MM.1S (cell line): ENCODE measurements around the gene SH3BP1.

Source experiments
- DNase-seq: peaks from one replicate; pipeline ENCODE4 v3.0.0-alpha.2; 2015
- H2AFZ ChIP-seq: fragments of 300-600 bp; sonication (generic); 2 replicates; pipeline ENCODE4 v1.6.0; 2016; ENCODE audit warnings: antibody characterized with exemption, low read length
- H3F3A ChIP-seq: fragments of 300-600 bp; sonication (generic); 2 replicates; pipeline ENCODE4 v1.6.1; 2016; ENCODE audit warnings: mild to moderate bottlenecking, antibody characterized with exemption, low read length, moderate library complexity, mixed read lengths; ENCODE audit not compliant: insufficient read depth
- H3K27ac ChIP-seq: fragments of 300-600 bp; sonication (generic); 2 replicates; pipeline ENCODE4 v1.5.1; 2016; ENCODE audit warnings: mild to moderate bottlenecking, low read length
- H3K27me3 ChIP-seq: fragments of 300-600 bp; sonication (generic); replicated peaks from 2 replicates; pipeline ENCODE4 v1.6.0; 2016; ENCODE audit warnings: low read length; ENCODE audit not compliant: insufficient read depth
- H3K36me3 ChIP-seq: fragments of 300-600 bp; sonication (generic); replicated peaks from 2 replicates; pipeline ENCODE4 v1.6.1; 2016; ENCODE audit warnings: mild to moderate bottlenecking, low read length, mixed read lengths; ENCODE audit not compliant: insufficient read depth
- H3K4me1 ChIP-seq: fragments of 300-600 bp; sonication (generic); 2 replicates; pipeline ENCODE4 v1.6.1; 2016; ENCODE audit warnings: low read length, mixed read lengths
- H3K4me2 ChIP-seq: fragments of 300-600 bp; sonication (generic); 2 replicates; pipeline ENCODE4 v1.6.0; 2016; ENCODE audit warnings: low read depth, low read length
- H3K4me3 ChIP-seq: fragments of 300-600 bp; sonication (generic); 2 replicates; pipeline ENCODE4 v1.5.1; 2016; ENCODE audit warnings: low read length, mixed read lengths
- H3K79me2 ChIP-seq: fragments of 300-600 bp; sonication (generic); 2 replicates; pipeline ENCODE4 v1.6.1; 2016; ENCODE audit warnings: mixed run types, low read length, mixed read lengths
- H3K9ac ChIP-seq: fragments of 300-600 bp; sonication (generic); 2 replicates; pipeline ENCODE4 v1.6.1; 2016; ENCODE audit warnings: low read length, mixed read lengths
- H3K9me2 ChIP-seq: fragments of 300-600 bp; sonication (generic); replicated peaks from 2 replicates; pipeline ENCODE4 v1.6.1; 2016; ENCODE audit warnings: mild to moderate bottlenecking, low read length, mixed read lengths; ENCODE audit not compliant: insufficient read depth
- H3K9me3 ChIP-seq: fragments of 300-600 bp; sonication (generic); replicated peaks from 2 replicates; pipeline ENCODE4 v1.6.1; 2016; ENCODE audit warnings: mild to moderate bottlenecking, low read length, mixed read lengths; ENCODE audit not compliant: insufficient read depth
- H4K20me1 ChIP-seq: fragments of 300-600 bp; sonication (generic); 2 replicates; pipeline ENCODE4 v1.6.1; 2016; ENCODE audit warnings: mild to moderate bottlenecking, low read length, moderate library complexity, mixed read lengths; ENCODE audit not compliant: insufficient read depth
- EZH2 ChIP-seq: fragments of 300-600 bp; sonication (generic); optimal IDR thresholded peaks from 2 replicates; pipeline ENCODE3; 2017; ENCODE audit warnings: low read depth, mild to moderate bottlenecking, antibody characterized with exemption, low read length, mixed read lengths
- EZH2phosphoT487 ChIP-seq: fragments of 300-600 bp; sonication (generic); IDR thresholded peaks from 2 replicates; pipeline ENCODE4 v1.6.1; 2018; ENCODE audit warnings: antibody characterized with exemption, low read length
- TF ChIP-seq, protein P1 (sequence below): fragments of 300-600 bp; sonication (generic); IDR thresholded peaks from 2 replicates; pipeline ENCODE4 v1.5.1; 2016; ENCODE audit warnings: antibody characterized with exemption, low read length, mixed read lengths

SH3BP1 gene

DNA sequence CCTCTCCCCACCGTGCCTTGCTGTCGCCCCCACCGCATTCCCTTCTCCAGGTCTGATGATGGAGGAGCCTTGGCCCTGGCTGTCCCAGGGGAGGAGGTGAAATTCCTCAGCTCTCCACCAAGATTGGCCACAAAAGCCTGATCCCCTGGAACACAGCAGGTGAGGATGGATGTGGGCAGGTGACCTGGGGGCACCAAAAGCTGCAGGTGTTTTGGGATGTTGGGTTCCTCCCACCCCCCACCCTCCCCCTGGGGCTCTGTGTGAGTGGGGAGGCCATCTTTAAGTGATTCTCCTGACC, 58.0 kb downstream of the SH3BP1 start:
- H4K20me1 ChIP-seq = no peaks in the 10 kb centered on the region
- DNase-seq = no peak
- no peak for TF ChIP-seq EZH2
- TF ChIP-seq EZH2phosphoT487 = no peak
- TF ChIP-seq, protein P1, sequence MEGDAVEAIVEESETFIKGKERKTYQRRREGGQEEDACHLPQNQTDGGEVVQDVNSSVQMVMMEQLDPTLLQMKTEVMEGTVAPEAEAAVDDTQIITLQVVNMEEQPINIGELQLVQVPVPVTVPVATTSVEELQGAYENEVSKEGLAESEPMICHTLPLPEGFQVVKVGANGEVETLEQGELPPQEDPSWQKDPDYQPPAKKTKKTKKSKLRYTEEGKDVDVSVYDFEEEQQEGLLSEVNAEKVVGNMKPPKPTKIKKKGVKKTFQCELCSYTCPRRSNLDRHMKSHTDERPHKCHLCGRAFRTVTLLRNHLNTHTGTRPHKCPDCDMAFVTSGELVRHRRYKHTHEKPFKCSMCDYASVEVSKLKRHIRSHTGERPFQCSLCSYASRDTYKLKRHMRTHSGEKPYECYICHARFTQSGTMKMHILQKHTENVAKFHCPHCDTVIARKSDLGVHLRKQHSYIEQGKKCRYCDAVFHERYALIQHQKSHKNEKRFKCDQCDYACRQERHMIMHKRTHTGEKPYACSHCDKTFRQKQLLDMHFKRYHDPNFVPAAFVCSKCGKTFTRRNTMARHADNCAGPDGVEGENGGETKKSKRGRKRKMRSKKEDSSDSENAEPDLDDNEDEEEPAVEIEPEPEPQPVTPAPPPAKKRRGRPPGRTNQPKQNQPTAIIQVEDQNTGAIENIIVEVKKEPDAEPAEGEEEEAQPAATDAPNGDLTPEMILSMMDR = no peak
- no peaks in the 10 kb centered on the region for H3K27me3 ChIP-seq
- no peaks in the 10 kb centered on the region for H3K4me1 ChIP-seq
- 0 out of 2 replicates have a peak, but pooled peaks cover 6% of the 10 kb centered on the region for H3F3A ChIP-seq
- H3K79me2 ChIP-seq = no peaks in the 10 kb centered on the region
- no peak overlapping the region for H3K9ac ChIP-seq
- no peak overlapping the region for H3K4me3 ChIP-seq
- no peaks in the 10 kb centered on the region for H3K36me3 ChIP-seq
- H3K9me3 ChIP-seq = no peaks in the 10 kb centered on the region
- no peaks in the 10 kb centered on the region for H3K9me2 ChIP-seq
- H3K27ac ChIP-seq = no peak overlapping the region
- H2AFZ ChIP-seq = no peak overlapping the region
- 0 out of 2 replicates have a peak overlapping the region, but pooled peaks have one; percentile 70 for H3K4me2 ChIP-seq

DNA sequence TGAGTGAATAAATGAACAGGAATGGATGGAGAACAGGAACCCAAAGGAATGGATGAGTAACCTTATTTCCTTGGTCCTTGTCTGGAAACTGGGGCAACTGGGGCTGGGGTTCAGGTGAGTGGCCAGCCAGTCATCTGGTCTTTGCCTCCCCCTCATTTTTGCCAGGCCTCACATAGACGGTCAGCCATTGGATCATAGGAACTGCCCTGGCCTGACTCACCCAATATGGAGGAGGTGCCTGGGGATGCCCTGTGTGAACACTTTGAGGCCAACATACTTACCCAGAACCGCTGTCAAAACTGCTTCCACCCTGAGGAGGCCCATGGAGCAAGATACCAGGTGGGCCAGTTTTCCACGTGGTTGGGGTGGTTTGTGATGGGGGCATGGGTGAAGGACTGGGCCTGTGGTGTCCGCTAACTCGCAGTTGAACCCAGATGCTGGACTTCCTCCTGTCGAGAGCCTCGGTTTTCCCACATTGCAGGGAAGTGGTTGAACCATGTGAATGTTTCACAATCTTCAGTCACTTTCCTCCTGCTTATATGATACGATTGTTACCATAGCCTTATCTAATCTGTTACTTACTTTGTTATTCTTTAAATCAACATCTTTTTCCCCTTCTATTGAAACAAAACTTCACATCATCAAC, 61.8 kb downstream of the SH3BP1 start:
- H3K4me3 ChIP-seq = no peak overlapping the region
- no peak overlapping the region for H2AFZ ChIP-seq
- H3K36me3 ChIP-seq = no peaks in the 10 kb centered on the region
- DNase-seq = no peak
- no peaks in the 10 kb centered on the region for H3K9me3 ChIP-seq
- no peak overlapping the region for H3K9ac ChIP-seq
- TF ChIP-seq EZH2 (no peak), EZH2phosphoT487 (no peak)
- TF ChIP-seq, protein P1 = no peak
- H3K27me3 ChIP-seq = no peaks in the 10 kb centered on the region
- no peaks in the 10 kb centered on the region for H3F3A ChIP-seq
- no peaks in the 10 kb centered on the region for H3K4me1 ChIP-seq
- H3K4me2 ChIP-seq = no peak overlapping the region
- no peak overlapping the region for H3K27ac ChIP-seq
- no peaks in the 10 kb centered on the region for H3K9me2 ChIP-seq
- no peaks in the 10 kb centered on the region for H4K20me1 ChIP-seq
- no peaks in the 10 kb centered on the region for H3K79me2 ChIP-seq

DNA sequence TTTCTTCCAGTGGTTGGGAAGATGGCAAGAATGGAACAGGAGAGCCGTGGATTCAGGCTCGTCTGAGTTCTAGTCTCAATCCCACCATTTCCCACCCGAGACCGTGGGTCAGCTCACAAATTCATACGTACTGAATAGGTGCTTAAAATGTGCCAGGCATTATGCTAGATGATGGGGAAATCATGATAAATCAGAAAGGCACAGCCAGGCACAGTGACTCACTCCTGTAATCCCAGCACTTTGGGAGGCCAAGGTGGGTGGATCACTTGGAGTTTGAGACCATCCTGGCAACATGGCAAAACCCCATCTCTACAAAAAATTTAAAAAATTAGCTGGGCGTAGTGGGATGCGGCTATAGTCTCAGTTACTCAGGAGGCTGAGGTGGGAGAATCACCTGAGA, 64.4 kb downstream of the SH3BP1 start:
- Histone ChIP-seq H2AFZ (no peak overlapping the region), H3F3A (no peaks in the 10 kb centered on the region), H3K36me3 (no peaks in the 10 kb centered on the region), H3K9me2 (no peaks in the 10 kb centered on the region), H3K4me1 (no peaks in the 10 kb centered on the region), H3K9me3 (no peaks in the 10 kb centered on the region), H4K20me1 (no peaks in the 10 kb centered on the region), H3K4me3 (no peak overlapping the region), H3K4me2 (no peak overlapping the region), H3K27ac (no peak overlapping the region), H3K79me2 (no peaks in the 10 kb centered on the region), H3K9ac (no peak overlapping the region), H3K27me3 (no peaks in the 10 kb centered on the region)
- DNase-seq = no peak
- no peak for TF ChIP-seq EZH2phosphoT487
- TF ChIP-seq, protein P1 = no peak
- no peak for TF ChIP-seq EZH2
